GM23338 (cell line): ENCODE data around the gene DNM1L. TPM values are rescaled to one million over a fixed set of nuclear protein-coding genes. Genes with fewer than 3 reads are reported as not detected.

ENCODE experiments used
- ATAC-seq: fragments of 200-7000 bp; cut with Tn5 transposase; 3 replicates; pipeline ENCODE4 v1.9.1; 2020
- DNase-seq: peaks from one replicate; pipeline ENCODE4 v3.0.0-alpha.2; 2015; ENCODE audit warnings: low spot score
- H2AFZ ChIP-seq: fragments of 200-600 bp; sonication (generic); 2 replicates; pipeline ENCODE4 v1.8.0; 2016; ENCODE audit warnings: antibody characterized with exemption, mild to moderate bottlenecking, moderate library complexity
- H3F3A ChIP-seq: fragments of 200-600 bp; sonication (generic); replicated peaks from 2 replicates; pipeline ENCODE4 v1.8.0; 2017; ENCODE audit warnings: antibody characterized with exemption, mixed run types, low read depth
- H3K27ac ChIP-seq: fragments of 200-600 bp; sonication (generic); 2 replicates; pipeline ENCODE4 v1.6.1; 2016; ENCODE audit warnings: low read depth
- H3K27me3 ChIP-seq: fragments of 200-600 bp; sonication (generic); 2 replicates; pipeline ENCODE4 v1.8.0; 2016; ENCODE audit warnings: mild to moderate bottlenecking, mixed run types, moderate library complexity; ENCODE audit not compliant: insufficient read depth
- H3K36me3 ChIP-seq: fragments of 200-600 bp; sonication (generic); 2 replicates; pipeline ENCODE4 v1.8.0; 2016; ENCODE audit warnings: mild to moderate bottlenecking; ENCODE audit not compliant: insufficient read depth
- H3K4me1 ChIP-seq: fragments of 200-600 bp; sonication (generic); 2 replicates; pipeline ENCODE4 v1.8.0; 2016; ENCODE audit warnings: mild to moderate bottlenecking, moderate library complexity; ENCODE audit not compliant: insufficient read depth
- H3K4me2 ChIP-seq: fragments of 200-600 bp; sonication (generic); 2 replicates; pipeline ENCODE4 v1.7.1; 2017; ENCODE audit warnings: mixed run types
- H3K4me3 ChIP-seq: fragments of 200-600 bp; sonication (generic); 2 replicates; pipeline ENCODE4 v1.6.1; 2016; ENCODE audit warnings: mixed run types
- H3K79me2 ChIP-seq: fragments of 200-600 bp; sonication (generic); replicated peaks from 2 replicates; pipeline ENCODE4 v1.8.0; 2017; ENCODE audit warnings: mild to moderate bottlenecking; ENCODE audit not compliant: insufficient read depth
- H3K9me2 ChIP-seq: fragments of 200-600 bp; sonication (generic); 2 replicates; pipeline ENCODE4 v1.8.0; 2017; ENCODE audit not compliant: insufficient read depth
- H4K20me1 ChIP-seq: fragments of 200-600 bp; sonication (generic); replicated peaks from 2 replicates; pipeline ENCODE4 v1.8.0; 2017; ENCODE audit warnings: mild to moderate bottlenecking; ENCODE audit not compliant: insufficient read depth
- H3K27ac Mint-ChIP-seq: 2 replicates; pipeline ENCODE4 v1.8.0; 2020; ENCODE audit warnings: inconsistent platforms, mild to moderate bottlenecking, moderate library complexity, mixed read lengths
- H3K27me3 Mint-ChIP-seq: 3 replicates; pipeline ENCODE4 v1.8.0; 2022; ENCODE audit warnings: low read depth, mild to moderate bottlenecking, moderate library complexity, mixed read lengths, inconsistent platforms; ENCODE audit not compliant: insufficient read depth, poor library complexity
- H3K36me3 Mint-ChIP-seq: 3 replicates; pipeline ENCODE4 v1.8.0; 2021; ENCODE audit warnings: low read depth, mild to moderate bottlenecking, inconsistent platforms, moderate library complexity, mixed read lengths
- H3K4me1 Mint-ChIP-seq: 3 replicates; pipeline ENCODE4 v1.8.0; 2020; ENCODE audit warnings: mild to moderate bottlenecking, inconsistent platforms, mixed read lengths
- H3K4me3 Mint-ChIP-seq: 3 replicates; pipeline ENCODE4 v1.8.0; 2021; ENCODE audit warnings: moderate library complexity, mild to moderate bottlenecking, inconsistent platforms, mixed read lengths
- H3K9me3 Mint-ChIP-seq: 3 replicates; pipeline ENCODE4 v1.8.0; 2020; ENCODE audit warnings: moderate library complexity, mild to moderate bottlenecking, inconsistent platforms, mixed read lengths
- CREB1 ChIP-seq: fragments of 250-450 bp; sonication (Bioruptor Pico); IDR thresholded peaks from 2 replicates; pipeline ENCODE4 v1.5.0; 2020; ENCODE audit warnings: low read depth, mild to moderate bottlenecking, moderate library complexity
- CTCF ChIP-seq, 2 experiments: fragments of 200-600 bp in 1 of 2; sonication (generic) in 1 of 2; conservative IDR thresholded peaks; 2 replicates each; pipeline versions ENCODE4 v1.5.1 to v1.6.1; 2016 to 2017; ENCODE audit warnings: antibody characterized with exemption in 2 of 2, low read depth in 2 of 2, mild to moderate bottlenecking in 2 of 2, moderate library complexity in 1 of 2
- ETS1 ChIP-seq: IDR thresholded peaks from 2 replicates; pipeline ENCODE4 v1.6.1; 2016; ENCODE audit warnings: antibody characterized with exemption
- EZH2 ChIP-seq: fragments of 200-600 bp; sonication (generic); IDR thresholded peaks from one replicate; pipeline ENCODE4 v1.8.0; 2017; ENCODE audit warnings: antibody characterized with exemption, mild to moderate bottlenecking, low read depth; ENCODE audit not compliant: unreplicated experiment
- NANOG ChIP-seq: IDR thresholded peaks from 2 replicates; pipeline ENCODE4 v1.6.1; 2016; ENCODE audit warnings: antibody characterized with exemption, borderline replicate concordance
- REST ChIP-seq: IDR thresholded peaks from one replicate; pipeline ENCODE4 v1.6.1; 2018; ENCODE audit warnings: antibody characterized with exemption; ENCODE audit not compliant: unreplicated experiment
- ZNF114 ChIP-seq: fragments of 250-450 bp; sonication (Bioruptor Pico); IDR thresholded peaks from 2 replicates; pipeline ENCODE4 v1.5.0; 2020; ENCODE audit warnings: mild to moderate bottlenecking, moderate library complexity
- ZNF462 ChIP-seq: fragments of 250-450 bp; sonication (Bioruptor Pico); IDR thresholded peaks from 2 replicates; pipeline ENCODE4 v1.5.0; 2020; ENCODE audit warnings: mild to moderate bottlenecking, moderate library complexity
- polyA plus RNA-seq: library from polyadenylated mRNA; unstranded; fragments of >200 nt; fragmentation: Nextera tagmentation; extraction: Ambion mirVana; gene quantifications from 2 replicates; pipeline ENCODE4 v1.2.1, GENCODE V29; 2016
- total RNA-seq: library from RNA; depleted of rRNA; stranded (reverse); fragments of >200 nt; shearing (Covaris generic); gene quantifications from 2 replicates; pipeline ENCODE4 v1.2.3, GENCODE V29; 2014

DNM1L gene
- total and polyA plus RNA-seq, 2 experiments from 2014 or later = 72.2 to 94.8 TPM

GRCh38 chr12:32692358-32692757, 13.3 kb downstream of the DNM1L start (continued):
- TF ChIP-seq REST = no peak
- TF ChIP-seq ZNF114 (CRISPR knock-in tag) = no peak
- TF ChIP-seq NANOG = no peak
- TF ChIP-seq CTCF (conservative IDR thresholded peaks at IDR 0.05; ENCODE audit: low read depth in 2 of 2) = no peak
- TF ChIP-seq ETS1 = no peak

- H3K4me1 ChIP-seq = peaks cover 25% of the 10 kb centered on the region
- H3K27ac Mint-ChIP-seq = no peak overlapping the region
- TF ChIP-seq ZNF462 (CRISPR knock-in tag) (no peak), EZH2 (no peak), REST (no peak), NANOG (no peak), ZNF114 (CRISPR knock-in tag) (no peak), CREB1 (CRISPR knock-in tag) (no peak)
- H3K36me3 Mint-ChIP-seq = peaks cover 24% of the 10 kb centered on the region
- no peak overlapping the region for H3K4me3 Mint-ChIP-seq
- H3K4me1 Mint-ChIP-seq = peaks cover 34% of the 10 kb centered on the region
- no peaks in the 10 kb centered on the region for H3K9me2 ChIP-seq
- DNase-seq (no peak), ATAC-seq (no peak)
- H3K9me3 Mint-ChIP-seq = peaks cover 19% of the 10 kb centered on the region
- H3K4me3 ChIP-seq = no peak overlapping the region
- peaks cover 2% of the 10 kb centered on the region for H3K27me3 Mint-ChIP-seq
- no peaks in the 10 kb centered on the region for H3K27me3 ChIP-seq
- no peak overlapping the region for H3K4me2 ChIP-seq
- H2AFZ ChIP-seq = no peak overlapping the region
- H4K20me1 ChIP-seq = peaks cover 7% of the 10 kb centered on the region; the same call in 1 of the 2 replicates
- H3K27ac ChIP-seq = no peak overlapping the region
- H3K79me2 ChIP-seq = peaks cover 100% of the 10 kb centered on the region
- no peaks in the 10 kb centered on the region; the same call in 1 of the 2 replicates for H3F3A ChIP-seq
- H3K36me3 ChIP-seq = no peaks in the 10 kb centered on the region
Measured at GRCh38 chr12:32693036-32693435, 13.9 kb downstream of the DNM1L start.
